GM12892 (cell line): ENCODE measurements around the gene DAPK2.

ENCODE experiments used
- POLR2A ChIP-seq: IDR thresholded peaks from 2 replicates; pipeline ENCODE4 v1.6.1; 2011; ENCODE audit warnings: low read depth, low read length, control low read depth
- POLR2AphosphoS5 ChIP-seq: IDR thresholded peaks from 2 replicates; pipeline ENCODE4 v1.6.1; 2011; ENCODE audit warnings: low read depth, low read length, control low read depth

DNA sequence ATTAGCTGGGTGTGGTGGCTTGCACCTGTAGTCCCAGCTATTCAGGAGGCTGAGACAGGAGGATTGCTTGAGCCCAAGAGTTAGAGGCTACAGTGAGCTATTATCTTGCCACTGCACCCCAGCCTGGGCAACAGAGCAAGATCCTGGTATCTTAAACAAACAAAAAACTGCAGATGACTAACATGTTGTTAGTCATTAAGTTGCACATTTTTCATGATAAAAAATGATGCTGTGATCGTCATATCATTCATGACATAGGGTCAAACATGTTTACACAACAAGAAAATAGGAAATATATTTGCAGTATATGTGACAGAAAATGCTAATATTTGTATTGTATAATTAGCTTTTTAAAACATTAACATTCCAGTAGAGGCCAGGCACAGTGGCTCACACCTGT, 20.2 kb upstream of the DAPK2 start:
- no peak for TF ChIP-seq POLR2AphosphoS5
- TF ChIP-seq POLR2A = no peak
